ENCODE data around the gene IL36B.
"Not testable (repeated sequence)": the region's sequence is repeated elsewhere in the genome, so short reads cannot be mapped to it uniquely, and the experiment has no call there.

DNA sequence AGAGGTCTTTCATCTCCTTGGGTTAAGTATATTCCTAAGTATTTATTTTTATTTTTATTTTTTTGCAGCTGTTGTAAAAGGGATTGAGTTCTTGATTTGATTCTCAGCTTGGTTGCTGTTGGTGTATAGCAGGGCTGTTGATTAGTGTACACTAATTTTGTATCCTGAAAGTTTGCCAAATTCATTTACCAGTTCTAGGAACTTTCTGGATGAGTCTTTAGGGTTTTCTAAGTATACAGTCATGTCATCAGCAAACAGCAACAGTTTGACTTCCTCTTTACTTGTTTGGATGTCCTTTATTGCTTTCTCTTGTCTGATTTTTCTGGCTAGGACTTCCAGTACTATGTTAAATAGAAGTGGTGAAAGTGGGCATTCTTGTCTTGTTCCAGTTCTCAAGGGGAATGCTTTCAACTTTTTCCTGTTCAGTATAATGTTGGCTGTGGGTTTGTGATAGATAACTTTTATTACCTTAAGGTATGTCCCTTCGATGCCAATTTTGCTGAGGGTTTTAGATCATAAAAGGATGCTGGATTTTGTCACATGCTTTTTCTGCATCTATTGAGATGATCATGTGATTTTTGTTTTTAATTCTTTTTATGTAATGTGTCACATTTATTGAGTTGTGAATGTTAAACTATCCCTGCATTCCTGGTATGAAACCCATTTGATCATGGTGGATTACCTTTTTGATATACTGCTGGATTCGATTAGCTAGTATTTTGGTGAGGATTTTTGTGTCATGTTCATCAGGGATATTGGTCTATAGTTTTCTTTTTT is 44.4 kb upstream of the IL36B start:
- TF ChIP-seq, protein P1, sequence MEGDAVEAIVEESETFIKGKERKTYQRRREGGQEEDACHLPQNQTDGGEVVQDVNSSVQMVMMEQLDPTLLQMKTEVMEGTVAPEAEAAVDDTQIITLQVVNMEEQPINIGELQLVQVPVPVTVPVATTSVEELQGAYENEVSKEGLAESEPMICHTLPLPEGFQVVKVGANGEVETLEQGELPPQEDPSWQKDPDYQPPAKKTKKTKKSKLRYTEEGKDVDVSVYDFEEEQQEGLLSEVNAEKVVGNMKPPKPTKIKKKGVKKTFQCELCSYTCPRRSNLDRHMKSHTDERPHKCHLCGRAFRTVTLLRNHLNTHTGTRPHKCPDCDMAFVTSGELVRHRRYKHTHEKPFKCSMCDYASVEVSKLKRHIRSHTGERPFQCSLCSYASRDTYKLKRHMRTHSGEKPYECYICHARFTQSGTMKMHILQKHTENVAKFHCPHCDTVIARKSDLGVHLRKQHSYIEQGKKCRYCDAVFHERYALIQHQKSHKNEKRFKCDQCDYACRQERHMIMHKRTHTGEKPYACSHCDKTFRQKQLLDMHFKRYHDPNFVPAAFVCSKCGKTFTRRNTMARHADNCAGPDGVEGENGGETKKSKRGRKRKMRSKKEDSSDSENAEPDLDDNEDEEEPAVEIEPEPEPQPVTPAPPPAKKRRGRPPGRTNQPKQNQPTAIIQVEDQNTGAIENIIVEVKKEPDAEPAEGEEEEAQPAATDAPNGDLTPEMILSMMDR (IDR thresholded peaks at IDR 0.05) = not testable (repeated sequence)
- TF ChIP-seq POLR2A (IDR thresholded peaks at IDR 0.05) = not testable (repeated sequence)

All from Peyer's patch (tissue), 4 donors.